HepG2 (cell line): Measurements from ENCODE around the gene ENTREP3. TPM values are rescaled to one million over a fixed set of nuclear protein-coding genes. Genes with fewer than 3 reads are reported as not detected.

ENCODE experiments used
- GTF2F1 ChIP-seq: fragments of 150-350 bp; IDR thresholded peaks from 2 replicates; pipeline ENCODE4 v1.6.1; 2014; ENCODE audit warnings: low read length
- HMGXB3 ChIP-seq: sonication (generic); formaldehyde crosslinking; IDR thresholded peaks from 2 replicates; pipeline ENCODE4 v1.4.0; 2020; ENCODE audit warnings: missing genetic modification reagents, borderline replicate concordance
- KIAA2018 ChIP-seq: sonication (generic); formaldehyde crosslinking; IDR thresholded peaks from 2 replicates; pipeline ENCODE4 v1.5.0; 2020; ENCODE audit warnings: mild to moderate bottlenecking, missing genetic modification reagents, borderline replicate concordance
- MEF2D ChIP-seq: sonication (generic); formaldehyde crosslinking; IDR thresholded peaks from 2 replicates; pipeline ENCODE4 v1.5.1; 2020; ENCODE audit warnings: mild to moderate bottlenecking, missing genetic modification reagents
- SNAPC5 ChIP-seq: sonication (generic); formaldehyde crosslinking; IDR thresholded peaks from 2 replicates; pipeline ENCODE4 v1.8.1; 2023; ENCODE audit warnings: mild to moderate bottlenecking, missing genetic modification reagents, borderline replicate concordance
- ZNF124 ChIP-seq: sonication (generic); formaldehyde crosslinking; IDR thresholded peaks from 2 replicates; pipeline ENCODE4 v1.4.0; 2020; ENCODE audit warnings: missing genetic modification reagents
- ZNF546 ChIP-seq: sonication (generic); formaldehyde crosslinking; conservative IDR thresholded peaks from 2 replicates; pipeline ENCODE4 v1.8.1; 2023; ENCODE audit warnings: mild to moderate bottlenecking, missing genetic modification reagents
- ZNF609 ChIP-seq: sonication (generic); formaldehyde crosslinking; IDR thresholded peaks from 2 replicates; pipeline ENCODE4 v1.4.0; 2020; ENCODE audit warnings: mild to moderate bottlenecking, missing genetic modification reagents, borderline replicate concordance
- ZNF781 ChIP-seq: sonication (generic); formaldehyde crosslinking; IDR thresholded peaks from 2 replicates; pipeline ENCODE4 v1.5.1; 2020; ENCODE audit warnings: borderline replicate concordance, mild to moderate bottlenecking, missing genetic modification reagents; ENCODE audit errors: not compliant biosample characterization
- polyA plus RNA-seq, 8 experiments: library from polyadenylated mRNA; depleted of rRNA in 3 of 8; stranded (reverse) in 7 of 8; unstranded in 1 of 8; fragments of >200 nt; fragmentation: Illumina TruSeq in 4 of 8; extraction: Trizol in 4 of 8; gene quantifications; 2 replicates each; pipeline versions ENCODE4 v1.2.1 to v1.2.3, GENCODE V29; 2011 to 2016; ENCODE audit warnings: low read depth in 4 of 8, missing spikeins in 1 of 8, mixed read lengths in 1 of 8; ENCODE audit not compliant: insufficient read depth in 1 of 8
- total RNA-seq, 5 experiments: library from RNA; depleted of rRNA; stranded (reverse); fragments of >200 nt; fragmentation: Illumina TruSeq; extraction: Trizol; gene quantifications; 2 replicates each; pipeline ENCODE4 v1.2.3, GENCODE V29; 2016; ENCODE audit warnings: low read depth in 1 of 5

ENTREP3 gene
- total and polyA plus RNA-seq, 2 of the 13 experiments (the other 11 are each of a cell fraction or from before 2014, with no cell fraction given), result 4.1 to 9.9 TPM

- TF ChIP-seq KIAA2018 (CRISPR knock-in tag) (no peak), GTF2F1 (no peak), ZNF609 (CRISPR knock-in tag) (no peak), SNAPC5 (CRISPR knock-in tag) (no peak), ZNF124 (CRISPR knock-in tag) (no peak), HMGXB3 (CRISPR knock-in tag) (peak; percentile 20; the same call in 1 of the 2 replicates), MEF2D (peak; percentile 98), ZNF546 (CRISPR knock-in tag) (no peak), ZNF781 (no peak)
Observed at GRCh38 chr1:155250633-155251449, 4.4 kb downstream of the ENTREP3 start (continued).
